Measurements from ENCODE around the gene SPEG. TPM values are rescaled to one million over a fixed set of nuclear protein-coding genes. Genes with fewer than 3 reads are reported as not detected.

SPEG gene
- total and polyA plus RNA-seq, 2 of the 8 experiments (the other 6 are each of a cell fraction or from before 2014, with no cell fraction given), result 19.9 to 32.0 TPM

GRCh38 chr2:219426534-219427136, 8.0 kb upstream of the SPEG start:
- H2BK5ac ChIP-seq (ENCODE audit: low read depth, low read length), result no peak overlapping the region
- no peak for FAIRE-seq
- H3K4ac ChIP-seq (replicated peaks; ENCODE audit: insufficient read length, low read depth, low read length), result no peak overlapping the region
- ChIA-PET POLR2A (ENCODE audit: partially characterized antibody) (interaction anchor here (0.6 kb wide), 1 partner anchor 57 kb away, joined by 4 read pairs; no protein-coding TSS in a partner anchor), CTCF (ENCODE audit: partially characterized antibody) (interaction anchor here (7.2 to 88.6 kb wide), 2 partner anchors 23 to 63 kb away, joined by 92 to 7248 read pairs; partner anchors contain the start of genes ASIC4, CHPF, GMPPA and SPEG)
- no peak overlapping the region for H3K56ac ChIP-seq (replicated peaks; ENCODE audit: insufficient read length, low read depth, low read length)
- no peak overlapping the region for H3K18ac ChIP-seq (ENCODE audit: extremely low read depth, low read length)
- no peak overlapping the region for H2BK120ac ChIP-seq (replicated peaks; ENCODE audit: low read depth, low read length)
- H3K4me2 ChIP-seq (ENCODE audit: insufficient read depth in 1 of 2, low read depth in 2 of 2, low read length in 2 of 2), result no peak overlapping the region
- H2BK15ac ChIP-seq (ENCODE audit: low read length), result no peak overlapping the region
- no peak overlapping the region for H2BK12ac ChIP-seq (ENCODE audit: low read depth, low read length)
- H4K20me1 ChIP-seq (replicated peaks in 1 of 2; ENCODE audit: control insufficient read depth in 1 of 2, insufficient read depth in 2 of 2, low read length in 2 of 2), result peaks cover 0 to 2% of the 10 kb centered on the region in 2 experiments
- H3K79me2 ChIP-seq (ENCODE audit: control insufficient read depth in 1 of 2, insufficient read depth in 2 of 2, low read length in 2 of 2), result no peaks in the 10 kb centered on the region
- H3K14ac ChIP-seq (ENCODE audit: insufficient read length), result no peak overlapping the region
- no peak overlapping the region for H4K8ac ChIP-seq (ENCODE audit: extremely low read depth, insufficient read depth, low read length)
- H3K23ac ChIP-seq (ENCODE audit: insufficient read length), result no peak overlapping the region
- no peak overlapping the region for H2BK20ac ChIP-seq (ENCODE audit: low read length)
- H3K27ac ChIP-seq (ENCODE audit: low read depth, low read length), result no peak overlapping the region
- WGBS, 2 experiments (ENCODE audit: extremely low coverage in 1 of 2, insufficient coverage in 1 of 2, insufficient read length in 1 of 2, insufficient replicate concordance in 2 of 2, low coverage in 1 of 2, low lambda C conversion rate in 2 of 2, missing lambda C conversion rate in 1 of 2), result 95% methylated on average over 4 of the region's 7 CpGs; no CpG with 5 or more reads in 1 of the 2 experiments
- H4K5ac ChIP-seq (ENCODE audit: insufficient read length, low read depth, low read length), result no peak overlapping the region
- H4K91ac ChIP-seq (replicated peaks; ENCODE audit: insufficient read length, low read length), result no peak overlapping the region
- 0 out of 7 replicates have a peak, but pooled peaks cover 0 to 3% (median 2%) of the 10 kb centered on the region in 4 experiments for H3K27me3 ChIP-seq (replicated peaks in 1 of 4; ENCODE audit: control insufficient read depth in 3 of 4, extremely low read depth in 1 of 4, insufficient read depth in 3 of 4, low read length in 3 of 4)
- no peak overlapping the region for H2AK5ac ChIP-seq (ENCODE audit: low read depth, low read length)
- no peak overlapping the region for H2AFZ ChIP-seq (ENCODE audit: low read length)
- no peak overlapping the region for H3K4me3 ChIP-seq (ENCODE audit: extremely low read depth in 1 of 4, insufficient read depth in 2 of 4, low read depth in 3 of 4, low read length in 4 of 4)
- no peaks in the 10 kb centered on the region for H3K9me3 ChIP-seq (ENCODE audit: insufficient read depth in 2 of 2, low read depth in 1 of 2, low read length in 1 of 2)
- DNase-seq (ENCODE audit: low read depth in 1 of 2, low spot score in 2 of 2), result no peak
- H3K23me2 ChIP-seq (ENCODE audit: low read depth, low read length), result peaks cover 2% of the 10 kb centered on the region; the same call in 1 of the 2 replicates
- no peaks in the 10 kb centered on the region for H3K4me1 ChIP-seq (replicated peaks in 1 of 4; ENCODE audit: control insufficient read depth in 3 of 4, insufficient read depth in 4 of 4, low read length in 3 of 4)
- no peaks in the 10 kb centered on the region for H3K79me1 ChIP-seq (ENCODE audit: low read depth, low read length)
- no peak overlapping the region for H3K9ac ChIP-seq (replicated peaks in 1 of 4; ENCODE audit: extremely low read depth in 1 of 4, low read depth in 3 of 4, low read length in 3 of 4)
- no peaks in the 10 kb centered on the region for H3K36me3 ChIP-seq (ENCODE audit: control insufficient read depth in 2 of 4, insufficient read depth in 4 of 4, low read length in 3 of 4)
- TF ChIP-seq RAD21 (IDR thresholded peaks at IDR 0.05 in 1 of 2, conservative IDR thresholded peaks at IDR 0.05 in 1 of 2; ENCODE audit: low read depth in 2 of 2, low read length in 2 of 2) (no peak), CTBP2 (IDR thresholded peaks at IDR 0.05; ENCODE audit: borderline replicate concordance, insufficient read depth, insufficient read length, low read length) (no peak), SIRT6 (IDR thresholded peaks at IDR 0.05; ENCODE audit: low read length) (no peak), NRF1 (IDR thresholded peaks at IDR 0.05; ENCODE audit: low read depth, low read length) (no peak), SAP30 (IDR thresholded peaks at IDR 0.05; ENCODE audit: insufficient read depth, insufficient replicate concordance, low read length) (no peak), NANOG (IDR thresholded peaks at IDR 0.05; ENCODE audit: insufficient read depth, low read depth, low read length, poor library complexity, severe bottlenecking) (no peak), POLR2AphosphoS5 (IDR thresholded peaks at IDR 0.05; ENCODE audit: low read depth, low read length) (no peak), GTF2F1 (IDR thresholded peaks at IDR 0.05; ENCODE audit: borderline replicate concordance, low read depth, low read length) (no peak), CEBPB (IDR thresholded peaks at IDR 0.05; ENCODE audit: low read depth, low read length) (no peak), JUND (IDR thresholded peaks at IDR 0.05; ENCODE audit: low read length) (no peak)
